Skeletal muscle cell (primary cell): ENCODE results near the gene ABHD17C.
"Not testable (repeated sequence)": the region's sequence is repeated elsewhere in the genome, so short reads cannot be mapped to it uniquely, and the experiment has no call there.

Experiments
- DNase-seq: peaks from one replicate; pipeline ENCODE4 v3.0.0-alpha.2; 2010; ENCODE audit warnings: low read depth
- H3K4me3 ChIP-seq: 2 replicates; pipeline ENCODE4 v1.5.1; 2011; ENCODE audit warnings: low read depth, mild to moderate bottlenecking, control low read depth, low read length, moderate library complexity

Gene ABHD17C

GRCh38 chr15:80754014-80754413, 58.9 kb downstream of the ABHD17C start:
- DNase-seq, result no peak
- no peak overlapping the region for H3K4me3 ChIP-seq

- no peak for DNase-seq
- no peak overlapping the region for H3K4me3 ChIP-seq
Observed at GRCh38 chr15:80755885-80756284, 60.8 kb downstream of the ABHD17C start.

GRCh38 chr15:80758130-80758745, 63.1 kb downstream of the ABHD17C start:
- H3K4me3 ChIP-seq, result no peak overlapping the region
- no peak for DNase-seq

- H3K4me3 ChIP-seq, result no peak overlapping the region
- DNase-seq, result no peak
Observed at GRCh38 chr15:80760960-80761359, 65.8 kb downstream of the ABHD17C start.

- no peak overlapping the region for H3K4me3 ChIP-seq
- no peak for DNase-seq
Observed at GRCh38 chr15:80761754-80762153, 66.6 kb downstream of the ABHD17C start.

- not testable (repeated sequence) for DNase-seq, H3K4me3 ChIP-seq
Observed at GRCh38 chr15:80763235-80763634, 68.1 kb downstream of the ABHD17C start.

GRCh38 chr15:80764535-80764934, 69.4 kb downstream of the ABHD17C start:
- H3K4me3 ChIP-seq, result no peak overlapping the region
- DNase-seq, result no peak

GRCh38 chr15:80766275-80766674, 71.2 kb downstream of the ABHD17C start:
- H3K4me3 ChIP-seq, result no peak overlapping the region
- DNase-seq, result no peak

GRCh38 chr15:80768158-80768557, 73.0 kb downstream of the ABHD17C start:
- DNase-seq, result no peak
- H3K4me3 ChIP-seq, result no peak overlapping the region

- DNase-seq, result no peak
- no peak overlapping the region for H3K4me3 ChIP-seq
Observed at GRCh38 chr15:80769153-80769828, 74.2 kb downstream of the ABHD17C start.

- no peak overlapping the region for H3K4me3 ChIP-seq
- no peak for DNase-seq
Observed at GRCh38 chr15:80769829-80770705, 75.0 kb downstream of the ABHD17C start.

GRCh38 chr15:80773122-80773551, 78.0 kb downstream of the ABHD17C start:
- H3K4me3 ChIP-seq, result no peak overlapping the region
- DNase-seq, result peak; percentile 86

GRCh38 chr15:80773792-80774352, 78.8 kb downstream of the ABHD17C start:
- H3K4me3 ChIP-seq, result no peak overlapping the region
- DNase-seq, result no peak

- H3K4me3 ChIP-seq, result no peak overlapping the region
- no peak for DNase-seq
Observed at GRCh38 chr15:80774486-80774885, 79.4 kb downstream of the ABHD17C start.

- no peak overlapping the region for H3K4me3 ChIP-seq
- DNase-seq, result no peak
Observed at GRCh38 chr15:80775338-80775737, 80.2 kb downstream of the ABHD17C start.

GRCh38 chr15:80776420-80777045, 81.4 kb downstream of the ABHD17C start:
- no peak for DNase-seq
- H3K4me3 ChIP-seq, result no peak overlapping the region

GRCh38 chr15:80777137-80777536, 82.0 kb downstream of the ABHD17C start:
- peak; percentile 85 for DNase-seq
- no peak overlapping the region for H3K4me3 ChIP-seq

GRCh38 chr15:80777826-80778620, 82.9 kb downstream of the ABHD17C start:
- H3K4me3 ChIP-seq, result no peak overlapping the region
- DNase-seq, result no peak

GRCh38 chr15:80778621-80778963, 83.5 kb downstream of the ABHD17C start:
- H3K4me3 ChIP-seq, result peak overlapping the region; percentile 56

More at GRCh38 chr15:80778621-80778963, 83.5 kb downstream of the ABHD17C start:
- DNase-seq, result no peak
